Neutrophil (primary cell): ENCODE measurements around the gene GSX2.

Experiments
- H3K27ac ChIP-seq: fragments of 200-600 bp; sonication (generic); 2 replicates; pipeline ENCODE4 v1.5.1; 2016; ENCODE audit warnings: mild to moderate bottlenecking, moderate library complexity
- H3K27me3 ChIP-seq: fragments of 200-600 bp; sonication (generic); 2 replicates; pipeline ENCODE4 v1.6.0; 2016; ENCODE audit warnings: mild to moderate bottlenecking
- H3K36me3 ChIP-seq: fragments of 200-600 bp; sonication (generic); 2 replicates; pipeline ENCODE4 v1.5.1; 2017
- H3K4me1 ChIP-seq, 2 experiments: fragments of 200-600 bp in 1 of 2; sonication (generic) in 1 of 2; 1 replicate in 1 of 2; 2 replicates in 1 of 2; pipeline versions ENCODE4 v1.5.1 to v1.6.1; 2013 to 2016; ENCODE audit warnings: low read depth in 1 of 2, low read length in 1 of 2, mild to moderate bottlenecking in 1 of 2, moderate library complexity in 1 of 2; ENCODE audit not compliant: control insufficient read depth in 1 of 2, insufficient read depth in 1 of 2
- H3K4me3 ChIP-seq, 2 experiments: fragments of 200-600 bp in 1 of 2; sonication (generic) in 1 of 2; 1 replicate in 1 of 2; 2 replicates in 1 of 2; pipeline ENCODE4 v1.5.1; 2013 to 2016; ENCODE audit warnings: low read depth in 1 of 2, low read length in 1 of 2, mild to moderate bottlenecking in 1 of 2, moderate library complexity in 1 of 2
- H3K9me3 ChIP-seq: fragments of 200-600 bp; sonication (generic); 2 replicates; pipeline ENCODE4 v1.5.1; 2016
- CTCF ChIP-seq: fragments of 200-600 bp; sonication (generic); IDR thresholded peaks from 2 replicates; pipeline ENCODE4 v1.5.1; 2016; ENCODE audit warnings: antibody characterized with exemption

Gene GSX2

GRCh38 chr4:54100595-54101189 lies 729 bp downstream of the GSX2 start:
- TF ChIP-seq CTCF = no peak
- Histone ChIP-seq H3K36me3 (no peaks in the 10 kb centered on the region), H3K27ac (no peak overlapping the region), H3K4me3 (no peak overlapping the region), H3K4me1 (peaks cover 7 to 25% of the 10 kb centered on the region in 2 experiments), H3K9me3 (no peaks in the 10 kb centered on the region), H3K27me3 (peaks cover 100% of the 10 kb centered on the region)

GRCh38 chr4:54101190-54102041 lies 1.5 kb downstream of the GSX2 start:
- H3K9me3 ChIP-seq = no peaks in the 10 kb centered on the region
- H3K4me1 ChIP-seq = peaks cover 7 to 25% of the 10 kb centered on the region in 2 experiments
- no peak overlapping the region for H3K4me3 ChIP-seq
- H3K36me3 ChIP-seq = no peaks in the 10 kb centered on the region
- no peak overlapping the region for H3K27ac ChIP-seq
- peaks cover 100% of the 10 kb centered on the region for H3K27me3 ChIP-seq
- no peak for TF ChIP-seq CTCF

GRCh38 chr4:54102531-54103106 lies 2.7 kb downstream of the GSX2 start:
- H3K4me1 ChIP-seq = peaks cover 7 to 25% of the 10 kb centered on the region in 2 experiments
- H3K9me3 ChIP-seq = no peaks in the 10 kb centered on the region
- no peaks in the 10 kb centered on the region for H3K36me3 ChIP-seq
- H3K4me3 ChIP-seq = no peak overlapping the region
- TF ChIP-seq CTCF = no peak
- peaks cover 100% of the 10 kb centered on the region for H3K27me3 ChIP-seq
- H3K27ac ChIP-seq = no peak overlapping the region

GRCh38 chr4:54103190-54103574 lies 3.2 kb downstream of the GSX2 start:
- TF ChIP-seq CTCF = no peak
- Histone ChIP-seq H3K4me3 (no peak overlapping the region), H3K27ac (no peak overlapping the region), H3K4me1 (peaks cover 7 to 25% of the 10 kb centered on the region in 2 experiments), H3K36me3 (no peaks in the 10 kb centered on the region), H3K9me3 (no peaks in the 10 kb centered on the region), H3K27me3 (peaks cover 100% of the 10 kb centered on the region)

- Histone ChIP-seq H3K27me3 (peaks cover 100% of the 10 kb centered on the region), H3K4me3 (no peak overlapping the region), H3K27ac (no peak overlapping the region), H3K4me1 (peaks cover 7 to 28% of the 10 kb centered on the region in 2 experiments), H3K9me3 (no peaks in the 10 kb centered on the region), H3K36me3 (no peaks in the 10 kb centered on the region)
- no peak for TF ChIP-seq CTCF
Measured at GRCh38 chr4:54104907-54105306, 4.9 kb downstream of the GSX2 start.
